Limb (tissue), 2 donors: Measurements from ENCODE around the gene CKMT1B.
"Not testable (repeated sequence)": the region's sequence is repeated elsewhere in the genome, so short reads cannot be mapped to it uniquely, and the experiment has no call there.

Source experiments
- DNase-seq, 2 donors: peaks; one replicate each; pipeline ENCODE4 v3.0.0-alpha.2; 2016; ENCODE audit errors: extremely low spot score in 2 of 2

CKMT1B gene

GRCh38 chr15:43638464-43639204, 44.8 kb downstream of the CKMT1B start:
- DNase-seq = not testable (repeated sequence)
